Liver (tissue), 9 donors: ENCODE results near the gene GGCT. TPM values are rescaled to one million over a fixed set of nuclear protein-coding genes. Genes with fewer than 3 reads are reported as not detected.

Experiments
- DNase-seq: peaks from one replicate; pipeline ENCODE4 v3.0.0-alpha.2; 2017; ENCODE audit warnings: low spot score
- H3K27ac ChIP-seq, 2 donors: one replicate each; pipeline ENCODE4 v1.7.0; 2013; ENCODE audit warnings: inconsistent platforms in 2 of 2, low read length in 2 of 2, control low read depth in 1 of 2, low read depth in 1 of 2, mild to moderate bottlenecking in 1 of 2
- H3K27me3 ChIP-seq, 4 donors: one replicate each; pipeline versions ENCODE4 v1.6.1 to v1.7.0; 2013; ENCODE audit warnings: low read length in 3 of 4, inconsistent platforms in 1 of 4, mild to moderate bottlenecking in 1 of 4, moderate library complexity in 1 of 4; ENCODE audit not compliant: control insufficient read depth in 4 of 4, insufficient read depth in 4 of 4
- H3K36me3 ChIP-seq, 4 donors: one replicate each; pipeline versions ENCODE4 v1.6.1 to v1.7.0; 2013; ENCODE audit warnings: low read length in 3 of 4, mild to moderate bottlenecking in 3 of 4, low read depth in 1 of 4, moderate library complexity in 1 of 4; ENCODE audit not compliant: control insufficient read depth in 4 of 4, insufficient read depth in 3 of 4
- H3K4me1 ChIP-seq, 4 donors: one replicate each; pipeline versions ENCODE4 v1.6.1 to v1.7.0; 2013; ENCODE audit warnings: low read length in 3 of 4, mild to moderate bottlenecking in 3 of 4, moderate library complexity in 1 of 4; ENCODE audit not compliant: control insufficient read depth in 4 of 4, insufficient read depth in 4 of 4
- H3K4me3 ChIP-seq, 3 donors: one replicate each; pipeline versions ENCODE4 v1.6.1 to v1.7.0; 2013; ENCODE audit warnings: low read length in 3 of 3, control low read depth in 1 of 3, low read depth in 1 of 3, mild to moderate bottlenecking in 1 of 3
- H3K9ac ChIP-seq, 2 donors: one replicate each; pipeline ENCODE4 v1.7.0; 2013; ENCODE audit warnings: low read length in 2 of 2, mild to moderate bottlenecking in 2 of 2, moderate library complexity in 2 of 2, control low read depth in 1 of 2, low read depth in 1 of 2
- H3K9me3 ChIP-seq, 4 donors: one replicate each; pipeline versions ENCODE4 v1.6.1 to v1.7.0; 2013; ENCODE audit warnings: low read length in 3 of 4; ENCODE audit not compliant: control insufficient read depth in 4 of 4
- EGR1 ChIP-seq, 2 donors: IDR thresholded peaks; 2 replicates each; pipeline ENCODE4 v1.6.1; 2016 to 2018; ENCODE audit warnings: antibody characterized with exemption in 2 of 2, low read depth in 2 of 2
- FOXA1 ChIP-seq: IDR thresholded peaks from 2 replicates; pipeline ENCODE4 v1.6.1; 2016; ENCODE audit warnings: antibody characterized with exemption
- FOXA2 ChIP-seq: IDR thresholded peaks from 2 replicates; pipeline ENCODE4 v1.6.1; 2016; ENCODE audit warnings: antibody characterized with exemption
- GABPA ChIP-seq, 2 donors: IDR thresholded peaks in 1 of 2; conservative IDR thresholded peaks in 1 of 2; 2 replicates each; pipeline ENCODE4 v1.6.1; 2016; ENCODE audit warnings: antibody characterized with exemption in 2 of 2, mild to moderate bottlenecking in 1 of 2, moderate library complexity in 1 of 2
- HNF4A ChIP-seq, 2 donors: conservative IDR thresholded peaks; 2 replicates each; pipeline ENCODE4 v1.6.1; 2016; ENCODE audit warnings: antibody characterized with exemption in 2 of 2, mild to moderate bottlenecking in 2 of 2
- HNF4G ChIP-seq: IDR thresholded peaks from 2 replicates; pipeline ENCODE4 v1.6.1; 2016; ENCODE audit warnings: antibody characterized with exemption
- JUND ChIP-seq, 2 donors: IDR thresholded peaks; 2 replicates each; pipeline ENCODE4 v1.6.1; 2016; ENCODE audit warnings: antibody characterized with exemption in 2 of 2
- NR2F2 ChIP-seq: IDR thresholded peaks from 2 replicates; pipeline ENCODE4 v1.6.1; 2016; ENCODE audit warnings: antibody characterized with exemption
- REST ChIP-seq: IDR thresholded peaks from 2 replicates; pipeline ENCODE4 v1.6.1; 2016; ENCODE audit warnings: antibody characterized with exemption, mild to moderate bottlenecking
- RXRA ChIP-seq, 2 donors: IDR thresholded peaks; 2 replicates each; pipeline ENCODE4 v1.6.1; 2017 to 2018; ENCODE audit warnings: antibody characterized with exemption in 2 of 2, mild to moderate bottlenecking in 1 of 2
- SP1 ChIP-seq: IDR thresholded peaks from 2 replicates; pipeline ENCODE4 v1.6.1; 2018; ENCODE audit warnings: antibody characterized with exemption, mild to moderate bottlenecking
- YY1 ChIP-seq: IDR thresholded peaks from 2 replicates; pipeline ENCODE4 v1.6.1; 2016; ENCODE audit warnings: antibody characterized with exemption, mild to moderate bottlenecking
- ZBTB33 ChIP-seq: IDR thresholded peaks from 2 replicates; pipeline ENCODE4 v1.6.1; 2016; ENCODE audit warnings: antibody characterized with exemption
- WGBS: extraction: QIAGEN DNeasy Blood & Tissue Kit; methylation state at CpG from one replicate; pipeline ENCODE4 v1.1.7; 2013; 5-methylcytosine and 5-hydroxymethylcytosine counted together
- polyA plus RNA-seq, 2 donors: library from polyadenylated mRNA; stranded (reverse) in 1 of 2; unstranded in 1 of 2; fragments of 200-250 nt in 1 of 2; fragments of >200 nt in 1 of 2; fragmentation: Nextera tagmentation in 1 of 2; extraction: Ambion mirVana in 1 of 2; gene quantifications; one replicate each; pipeline versions ENCODE4 v1.2.1 to v1.2.3, GENCODE V29; 2013 to 2015
- total RNA-seq, 2 donors: library from RNA; depleted of rRNA; stranded (reverse); fragments of >200 nt; gene quantifications; one replicate each; pipeline ENCODE4 v1.2.3, GENCODE V29; 2014
- donor health status: healthy.
- donor health status: healthy.
- donor health status: healthy.
- donor health status: healthy.
- donor health status: healthy.

GGCT gene
- total and polyA plus RNA-seq, 4 donors, result 11.0 to 22.5 (median 21.3) TPM

DNA sequence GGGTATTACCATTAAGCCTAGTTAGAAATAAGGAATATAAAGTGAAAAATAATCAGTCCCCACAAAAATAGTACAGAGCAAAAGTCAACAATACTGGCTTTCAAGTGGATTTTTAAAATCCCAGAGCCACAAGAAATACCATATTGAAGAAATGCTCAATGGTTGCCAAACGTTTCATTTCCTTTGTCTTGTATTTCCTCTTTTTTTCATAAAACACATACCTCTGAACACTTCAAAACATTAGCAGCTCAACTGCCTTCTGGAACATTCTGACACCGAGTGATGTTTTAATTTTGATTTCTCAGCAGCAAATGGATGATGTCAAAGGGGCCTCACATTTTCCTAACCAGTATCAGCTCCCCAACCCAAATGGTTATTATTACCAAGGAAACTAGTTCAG, 36.6 kb downstream of the GGCT start:
- peak overlapping the region; percentile 35 to 62 for H3K27ac ChIP-seq
- TF ChIP-seq ZBTB33 (no peak), HNF4G (no peak), SP1 (no peak)
- H3K36me3 ChIP-seq, result no peaks in the 10 kb centered on the region
- WGBS, result 74% methylated on average over 2 of the region's 2 CpGs
- H3K4me1 ChIP-seq, result peaks cover 0 to 5% (median 3%) of the 10 kb centered on the region in 4 donors
- no peak overlapping the region for H3K9ac ChIP-seq
- no peaks in the 10 kb centered on the region for H3K27me3 ChIP-seq
- H3K9me3 ChIP-seq, result no peaks in the 10 kb centered on the region
- no peak for DNase-seq
- H3K4me3 ChIP-seq, result no peak overlapping the region

GRCh38 chr7:30467271-30467670, 37.4 kb downstream of the GGCT start:
- Histone ChIP-seq H3K36me3 (no peaks in the 10 kb centered on the region), H3K9ac (no peak overlapping the region), H3K4me3 (no peak overlapping the region), H3K4me1 (peaks cover 0 to 5% (median 3%) of the 10 kb centered on the region in 4 donors), H3K27me3 (no peaks in the 10 kb centered on the region), H3K27ac (no peak overlapping the region), H3K9me3 (no peaks in the 10 kb centered on the region)
- TF ChIP-seq SP1 (no peak), GABPA (IDR thresholded peaks at IDR 0.05 in 1 of 2, conservative IDR thresholded peaks at IDR 0.05 in 1 of 2) (no peak), ZBTB33 (no peak), JUND (IDR thresholded peaks at IDR 0.05) (no peak), HNF4A (conservative IDR thresholded peaks at IDR 0.05) (no peak), YY1 (no peak), NR2F2 (no peak), REST (no peak), EGR1 (IDR thresholded peaks at IDR 0.05; ENCODE audit: low read depth in 2 of 2) (no peak), FOXA1 (no peak)
- 89% methylated on average over 4 of the region's 4 CpGs for WGBS
- DNase-seq, result no peak

- no peak overlapping the region for H3K27ac ChIP-seq
- 88% methylated on average over 4 of the region's 4 CpGs for WGBS
- no peaks in the 10 kb centered on the region for H3K36me3 ChIP-seq
- H3K9me3 ChIP-seq, result no peaks in the 10 kb centered on the region
- no peak overlapping the region for H3K9ac ChIP-seq
- no peaks in the 10 kb centered on the region for H3K27me3 ChIP-seq
- no peak for TF ChIP-seq NR2F2
- no peak for TF ChIP-seq SP1
- TF ChIP-seq GABPA (IDR thresholded peaks at IDR 0.05 in 1 of 2, conservative IDR thresholded peaks at IDR 0.05 in 1 of 2), result no peak
- no peak for TF ChIP-seq YY1
- no peak for TF ChIP-seq EGR1 (IDR thresholded peaks at IDR 0.05; ENCODE audit: low read depth in 2 of 2)
- no peak for TF ChIP-seq FOXA2
- TF ChIP-seq HNF4G, result no peak
- TF ChIP-seq REST, result no peak
- TF ChIP-seq ZBTB33, result no peak
- TF ChIP-seq RXRA (IDR thresholded peaks at IDR 0.05), result no peak
- no peak for DNase-seq
- peaks cover 0 to 5% (median 3%) of the 10 kb centered on the region in 4 donors for H3K4me1 ChIP-seq
- H3K4me3 ChIP-seq, result no peak overlapping the region
Measured at GRCh38 chr7:30466266-30466665, 38.4 kb downstream of the GGCT start.
